Peyer's patch (tissue), 4 donors: Measurements from ENCODE around the gene CKMT2.

ENCODE experiments used
- POLR2A ChIP-seq, 2 donors: fragments of 450-650 bp; IDR thresholded peaks; one replicate each; pipeline ENCODE4 v1.5.1; 2017; ENCODE audit warnings: antibody characterized with exemption in 2 of 2, mild to moderate bottlenecking in 2 of 2, moderate library complexity in 2 of 2
- TF ChIP-seq, protein P1 (sequence below), 6 experiments: fragments of 450-650 bp in 4 of 6; fragments of 200-600 bp in 2 of 6; sonication (generic) in 1 of 6; IDR thresholded peaks; one replicate each; pipeline ENCODE4 v1.5.1; 2017 to 2019; ENCODE audit warnings: antibody characterized with exemption in 6 of 6, mild to moderate bottlenecking in 3 of 6, moderate library complexity in 1 of 6

DNA sequence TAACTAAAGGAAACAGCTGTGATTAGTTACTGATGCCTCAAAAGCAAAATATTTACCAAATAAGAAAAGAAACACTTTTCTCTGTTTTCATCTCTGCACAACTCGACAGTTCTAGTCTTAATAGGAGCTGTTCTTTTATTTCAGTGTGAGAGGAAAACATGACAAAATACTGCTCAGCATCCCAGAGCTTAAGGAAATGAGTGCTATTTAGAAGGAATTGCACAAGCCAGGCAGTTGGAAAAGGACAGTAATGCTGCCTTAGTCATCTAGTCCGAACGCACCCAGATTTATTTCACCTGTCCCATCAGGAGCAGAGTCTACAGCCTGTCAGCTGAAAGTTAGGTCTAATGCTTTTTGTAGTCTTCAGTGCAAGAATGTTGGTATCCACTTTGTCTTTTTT is 80.6 kb downstream of the CKMT2 start:
- TF ChIP-seq POLR2A (IDR thresholded peaks at IDR 0.05), result no peak
- TF ChIP-seq, protein P1, sequence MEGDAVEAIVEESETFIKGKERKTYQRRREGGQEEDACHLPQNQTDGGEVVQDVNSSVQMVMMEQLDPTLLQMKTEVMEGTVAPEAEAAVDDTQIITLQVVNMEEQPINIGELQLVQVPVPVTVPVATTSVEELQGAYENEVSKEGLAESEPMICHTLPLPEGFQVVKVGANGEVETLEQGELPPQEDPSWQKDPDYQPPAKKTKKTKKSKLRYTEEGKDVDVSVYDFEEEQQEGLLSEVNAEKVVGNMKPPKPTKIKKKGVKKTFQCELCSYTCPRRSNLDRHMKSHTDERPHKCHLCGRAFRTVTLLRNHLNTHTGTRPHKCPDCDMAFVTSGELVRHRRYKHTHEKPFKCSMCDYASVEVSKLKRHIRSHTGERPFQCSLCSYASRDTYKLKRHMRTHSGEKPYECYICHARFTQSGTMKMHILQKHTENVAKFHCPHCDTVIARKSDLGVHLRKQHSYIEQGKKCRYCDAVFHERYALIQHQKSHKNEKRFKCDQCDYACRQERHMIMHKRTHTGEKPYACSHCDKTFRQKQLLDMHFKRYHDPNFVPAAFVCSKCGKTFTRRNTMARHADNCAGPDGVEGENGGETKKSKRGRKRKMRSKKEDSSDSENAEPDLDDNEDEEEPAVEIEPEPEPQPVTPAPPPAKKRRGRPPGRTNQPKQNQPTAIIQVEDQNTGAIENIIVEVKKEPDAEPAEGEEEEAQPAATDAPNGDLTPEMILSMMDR (IDR thresholded peaks at IDR 0.05), result no peak
